IMR-90 (cell line): ENCODE results near the gene ELMO1.

ENCODE experiments used
- CEBPB ChIP-seq: IDR thresholded peaks from 2 replicates; pipeline ENCODE4 v1.6.1; 2012; ENCODE audit warnings: low read depth, low read length, improper control_type of control experiment
- TF ChIP-seq, protein P1 (sequence below): conservative IDR thresholded peaks from 2 replicates; pipeline ENCODE4 v1.5.1; 2012; ENCODE audit warnings: mild to moderate bottlenecking, low read depth, low read length, improper control_type of control experiment

DNA sequence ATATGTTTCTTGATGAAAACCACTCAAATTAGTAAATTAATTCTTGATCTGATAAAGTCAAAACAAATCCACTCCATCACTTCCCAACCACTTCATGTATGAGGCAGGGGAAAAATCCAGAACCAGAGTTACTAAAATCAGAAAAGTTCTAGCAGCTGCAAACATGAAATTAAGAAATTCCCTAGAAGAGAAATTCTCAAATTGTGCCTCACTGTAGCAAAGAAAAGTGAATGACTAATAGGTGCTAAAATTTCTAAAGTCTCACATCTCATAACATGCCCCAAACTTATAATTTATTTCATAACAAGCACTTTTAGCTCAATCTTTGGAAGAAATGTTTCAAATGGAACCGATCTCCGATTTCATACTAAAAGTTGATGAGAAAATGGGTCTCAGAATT is 379.3 kb downstream of the ELMO1 start:
- TF ChIP-seq, protein P1, sequence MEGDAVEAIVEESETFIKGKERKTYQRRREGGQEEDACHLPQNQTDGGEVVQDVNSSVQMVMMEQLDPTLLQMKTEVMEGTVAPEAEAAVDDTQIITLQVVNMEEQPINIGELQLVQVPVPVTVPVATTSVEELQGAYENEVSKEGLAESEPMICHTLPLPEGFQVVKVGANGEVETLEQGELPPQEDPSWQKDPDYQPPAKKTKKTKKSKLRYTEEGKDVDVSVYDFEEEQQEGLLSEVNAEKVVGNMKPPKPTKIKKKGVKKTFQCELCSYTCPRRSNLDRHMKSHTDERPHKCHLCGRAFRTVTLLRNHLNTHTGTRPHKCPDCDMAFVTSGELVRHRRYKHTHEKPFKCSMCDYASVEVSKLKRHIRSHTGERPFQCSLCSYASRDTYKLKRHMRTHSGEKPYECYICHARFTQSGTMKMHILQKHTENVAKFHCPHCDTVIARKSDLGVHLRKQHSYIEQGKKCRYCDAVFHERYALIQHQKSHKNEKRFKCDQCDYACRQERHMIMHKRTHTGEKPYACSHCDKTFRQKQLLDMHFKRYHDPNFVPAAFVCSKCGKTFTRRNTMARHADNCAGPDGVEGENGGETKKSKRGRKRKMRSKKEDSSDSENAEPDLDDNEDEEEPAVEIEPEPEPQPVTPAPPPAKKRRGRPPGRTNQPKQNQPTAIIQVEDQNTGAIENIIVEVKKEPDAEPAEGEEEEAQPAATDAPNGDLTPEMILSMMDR, result no peak
- no peak for TF ChIP-seq CEBPB
